Measurements from ENCODE around the gene CHD6. TPM values are rescaled to one million over a fixed set of nuclear protein-coding genes. Genes with fewer than 3 reads are reported as not detected.

Gene CHD6
- total RNA-seq, 1 experiment from 2014 or later, result 51.1 TPM

GRCh38 chr20:41458761-41459160 is 159.4 kb downstream of the CHD6 start:
- TF ChIP-seq EZH2 (IDR thresholded peaks at IDR 0.05; ENCODE audit: low read depth), result no peak
- TF ChIP-seq CTCF (conservative IDR thresholded peaks at IDR 0.05), result no peak
- ChIA-PET POLR2A (ENCODE audit: unreplicated experiment) (no interaction called here), CTCF (no interaction called here)

GRCh38 chr20:41457173-41457857 is 160.9 kb downstream of the CHD6 start:
- Histone ChIP-seq H3K9me2 (ENCODE audit: insufficient read depth) (no peaks in the 10 kb centered on the region), H3K79me2 (ENCODE audit: low read depth) (no peaks in the 10 kb centered on the region), H3K4me1 (replicated peaks; ENCODE audit: insufficient read depth) (no peaks in the 10 kb centered on the region), H3F3A (ENCODE audit: insufficient read depth, low read depth) (no peaks in the 10 kb centered on the region), H3K27ac (no peak overlapping the region), H3K9me3 (ENCODE audit: insufficient read depth, low read depth) (no peaks in the 10 kb centered on the region), H4K20me1 (ENCODE audit: insufficient read depth) (no peaks in the 10 kb centered on the region; the same call in 1 of the 2 replicates), H3K4me3 (no peak overlapping the region), H3K36me3 (ENCODE audit: low read depth) (peaks cover 32% of the 10 kb centered on the region), H3K4me2 (no peak overlapping the region), H3K27me3 (ENCODE audit: insufficient read depth, low read depth) (no peaks in the 10 kb centered on the region), H2AFZ (no peak overlapping the region)
- TF ChIP-seq CTCF (conservative IDR thresholded peaks at IDR 0.05) (no peak), EZH2 (IDR thresholded peaks at IDR 0.05; ENCODE audit: low read depth) (no peak)
- no TSS peak for BruUV-seq (replicated peaks)
- ChIA-PET POLR2A (ENCODE audit: unreplicated experiment) (no interaction called here), CTCF (no interaction called here)
- intact Hi-C loops (cut with micrococcal nuclease; ENCODE audit: unreplicated experiment), result no loop called here
- no peak for DNase-seq

More at GRCh38 chr20:41458761-41459160, 159.4 kb downstream of the CHD6 start:
- Histone ChIP-seq H3K27me3 (ENCODE audit: insufficient read depth, low read depth) (no peaks in the 10 kb centered on the region), H3K36me3 (ENCODE audit: low read depth) (peaks cover 20% of the 10 kb centered on the region), H4K20me1 (ENCODE audit: insufficient read depth) (no peaks in the 10 kb centered on the region), H3K9me2 (ENCODE audit: insufficient read depth) (no peaks in the 10 kb centered on the region), H3K79me2 (ENCODE audit: low read depth) (no peaks in the 10 kb centered on the region), H3K4me2 (no peak overlapping the region), H3K4me1 (replicated peaks; ENCODE audit: insufficient read depth) (no peaks in the 10 kb centered on the region), H3K9me3 (ENCODE audit: insufficient read depth, low read depth) (no peaks in the 10 kb centered on the region), H3F3A (ENCODE audit: insufficient read depth, low read depth) (no peaks in the 10 kb centered on the region), H2AFZ (no peak overlapping the region), H3K4me3 (no peak overlapping the region), H3K27ac (no peak overlapping the region)
- intact Hi-C loops (cut with micrococcal nuclease; ENCODE audit: unreplicated experiment), result no loop called here
- no TSS peak for BruUV-seq (replicated peaks)
- no peak for DNase-seq

- Histone ChIP-seq H3K36me3 (ENCODE audit: low read depth) (peaks cover 37% of the 10 kb centered on the region), H3K9me2 (ENCODE audit: insufficient read depth) (no peaks in the 10 kb centered on the region), H3K27ac (no peak overlapping the region), H3K4me2 (no peak overlapping the region), H3K27me3 (ENCODE audit: insufficient read depth, low read depth) (no peaks in the 10 kb centered on the region), H2AFZ (no peak overlapping the region), H3K4me3 (no peak overlapping the region), H4K20me1 (ENCODE audit: insufficient read depth) (no peaks in the 10 kb centered on the region; the same call in 1 of the 2 replicates), H3K9me3 (ENCODE audit: insufficient read depth, low read depth) (no peaks in the 10 kb centered on the region), H3K79me2 (ENCODE audit: low read depth) (no peaks in the 10 kb centered on the region), H3F3A (ENCODE audit: insufficient read depth, low read depth) (no peaks in the 10 kb centered on the region), H3K4me1 (replicated peaks; ENCODE audit: insufficient read depth) (no peaks in the 10 kb centered on the region)
- intact Hi-C loops (cut with micrococcal nuclease; ENCODE audit: unreplicated experiment), result no loop called here
- ChIA-PET POLR2A (ENCODE audit: unreplicated experiment) (interaction anchor here (0.7 kb wide), 1 partner anchor 1076 kb away, joined by 8 read pairs; no protein-coding TSS in a partner anchor), CTCF (interaction anchor here (0.5 kb wide), 1 partner anchor 34 kb away, joined by 19 read pairs; no protein-coding TSS in a partner anchor)
- BruUV-seq (replicated peaks), result no TSS peak
- no peak for DNase-seq
- TF ChIP-seq CTCF (conservative IDR thresholded peaks at IDR 0.05), result no peak
- no peak for TF ChIP-seq EZH2 (IDR thresholded peaks at IDR 0.05; ENCODE audit: low read depth)
These were observed 161.8 kb downstream of the CHD6 start for GRCh38 chr20:41456351-41456750.

Data from PC-9 (cell line).